NCI-H1417 treated with DMSO at 0.1 percent for 48 hours (cell line): ENCODE data around the gene SLC30A10.
"Not testable (repeated sequence)": the region's sequence is repeated elsewhere in the genome, so short reads cannot be mapped to it uniquely, and the experiment has no call there.

Experiments used
- DNase-seq: peaks from one replicate; lab custom pipeline; 2025; lab: John Stamatoyannopoulos, UW

The SLC30A10 gene

GRCh38 chr1:219927298-219927955 lies 930 bp downstream of the SLC30A10 start:
- DNase-seq: no peak

- no peak for DNase-seq
These were observed 1.9 kb downstream of the SLC30A10 start for GRCh38 chr1:219926363-219926998.

DNA sequence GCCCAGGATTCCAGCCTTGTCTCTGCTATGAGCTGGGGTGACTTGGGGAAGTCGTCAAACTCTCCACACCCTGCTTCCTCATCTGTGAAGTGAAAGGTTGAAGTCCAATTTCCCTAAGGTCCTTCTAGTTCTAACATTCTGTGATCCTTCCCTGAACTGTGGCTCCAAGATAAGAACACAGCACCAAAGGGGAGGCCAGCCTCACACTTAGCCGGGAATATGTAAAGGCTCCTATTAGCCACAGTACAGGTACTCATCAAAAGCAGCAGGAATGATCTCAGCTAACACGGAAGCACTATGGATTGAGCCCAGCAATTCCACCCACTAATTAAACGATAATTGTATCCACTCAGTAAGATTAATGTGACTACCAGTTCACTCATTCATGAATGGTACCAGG lies 4.0 kb downstream of the SLC30A10 start:
- no peak for DNase-seq

DNA sequence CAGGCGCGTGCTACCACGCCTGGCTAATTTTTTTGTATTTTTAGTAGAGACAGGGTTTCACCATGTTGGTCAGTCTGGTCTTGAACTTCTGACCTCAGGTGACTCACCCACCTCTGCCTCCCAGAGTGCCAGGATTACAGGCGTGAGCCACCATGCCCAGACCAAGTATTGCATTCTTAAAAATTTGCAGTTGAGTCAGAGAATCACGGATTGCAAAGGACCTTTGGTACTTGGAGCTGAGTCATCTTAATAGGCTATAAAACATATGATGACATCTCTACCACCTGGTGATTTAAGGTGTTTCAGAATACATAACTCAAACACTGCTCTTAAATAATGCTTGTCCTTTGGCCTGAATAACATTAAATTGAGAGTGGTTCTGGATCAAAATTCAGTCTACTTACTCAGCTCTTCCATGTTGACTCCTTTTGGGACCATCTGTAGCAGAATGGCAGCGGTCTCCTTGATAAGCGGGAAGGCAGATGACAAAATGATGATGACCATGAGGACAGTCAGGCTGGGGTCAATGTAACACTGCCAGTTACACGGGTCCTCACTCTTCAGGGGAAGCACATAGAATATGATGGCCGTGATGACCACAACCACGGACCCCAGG lies 10.4 kb downstream of the SLC30A10 start:
- DNase-seq: no peak

DNA sequence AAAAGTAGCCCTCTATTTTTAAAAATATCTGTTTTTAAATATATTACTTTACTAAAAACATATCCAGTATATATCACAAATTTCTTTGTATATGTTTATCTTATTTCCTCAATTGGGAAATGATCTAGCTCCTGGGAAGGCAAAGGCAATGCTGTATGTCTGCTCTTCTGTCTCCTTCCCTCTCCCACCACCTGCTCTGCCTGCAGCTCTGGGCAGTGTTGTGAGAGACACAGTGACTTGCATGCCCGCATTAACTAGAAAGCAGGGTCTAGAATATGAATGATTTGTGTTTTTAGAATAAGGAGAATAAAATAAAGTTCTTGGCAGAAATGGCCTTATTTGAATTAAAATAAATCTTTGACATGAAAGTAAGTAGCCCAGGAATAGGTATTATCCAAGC lies 11.1 kb downstream of the SLC30A10 start:
- DNase-seq: no peak

DNA sequence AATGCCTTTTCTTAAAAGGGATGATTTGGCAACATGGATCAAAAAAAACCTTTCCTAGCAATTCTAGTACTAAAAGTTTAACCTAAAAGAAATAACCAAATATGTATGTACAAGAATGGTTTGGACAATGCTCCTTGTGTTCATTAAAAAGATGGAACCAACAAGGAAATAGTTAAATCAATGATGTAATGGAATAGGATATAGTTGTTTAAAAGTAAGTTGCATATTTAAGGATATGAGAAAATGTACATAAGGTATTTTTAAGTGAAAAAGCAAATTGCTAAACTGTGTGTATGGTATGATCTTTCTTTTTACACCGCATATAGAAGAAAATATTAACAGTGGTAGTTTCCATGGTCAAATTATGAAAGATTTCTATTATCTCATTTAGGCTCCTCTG lies 12.1 kb downstream of the SLC30A10 start:
- no peak for DNase-seq

DNA sequence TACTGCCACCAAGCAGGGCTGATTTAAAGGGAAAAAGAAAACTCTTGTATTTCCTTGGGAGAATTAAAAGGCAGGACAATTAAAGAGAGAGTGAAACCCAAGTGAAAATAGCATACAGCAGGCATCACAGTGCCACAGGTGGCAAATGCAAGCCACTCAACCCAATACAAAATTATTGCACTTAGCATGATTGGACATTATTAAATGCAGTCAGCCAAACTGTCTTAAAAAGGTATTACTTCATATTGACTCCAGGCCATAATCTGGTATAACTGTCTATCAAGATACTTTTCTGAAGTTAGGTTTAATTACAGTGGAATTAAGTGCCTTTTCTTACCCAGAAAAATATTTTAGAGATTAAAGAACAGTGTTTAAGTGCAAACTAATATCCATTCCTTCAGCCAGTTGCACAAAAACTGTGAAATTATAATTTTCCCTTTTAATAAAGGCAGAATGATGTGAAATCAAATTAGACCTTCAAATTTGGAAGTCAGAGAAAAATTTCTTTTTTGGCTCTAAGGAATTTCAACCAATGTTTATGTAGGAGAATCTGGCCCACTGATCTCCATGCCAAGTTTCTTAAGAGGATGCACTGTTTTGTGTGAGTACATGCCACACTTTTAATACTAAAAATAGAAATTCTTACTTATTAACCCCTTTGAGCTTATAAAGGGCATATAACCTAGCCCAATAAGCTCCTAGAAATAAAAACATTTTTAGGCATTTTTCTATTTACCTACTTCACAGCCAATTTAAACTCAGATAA lies 15.2 kb downstream of the SLC30A10 start:
- no peak for DNase-seq

DNA sequence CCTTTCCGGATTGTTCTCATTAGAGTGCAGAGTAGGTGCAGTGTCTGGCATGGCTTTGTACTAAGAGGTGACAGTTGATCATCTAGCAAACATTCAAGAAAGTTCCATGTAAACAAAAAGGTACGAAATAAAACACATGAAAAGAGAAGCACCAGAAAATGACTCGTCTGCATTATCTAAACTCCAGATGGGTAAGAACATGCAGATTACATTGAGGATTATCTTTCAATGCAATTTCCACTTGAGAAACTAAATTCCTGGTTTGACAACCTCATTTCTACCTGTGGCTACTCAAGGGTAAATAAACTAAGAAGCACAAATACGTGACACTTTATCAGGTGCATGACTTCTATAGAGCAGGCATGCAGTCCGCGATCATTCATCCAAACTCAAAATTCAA lies 17.6 kb downstream of the SLC30A10 start:
- no peak for DNase-seq

DNA sequence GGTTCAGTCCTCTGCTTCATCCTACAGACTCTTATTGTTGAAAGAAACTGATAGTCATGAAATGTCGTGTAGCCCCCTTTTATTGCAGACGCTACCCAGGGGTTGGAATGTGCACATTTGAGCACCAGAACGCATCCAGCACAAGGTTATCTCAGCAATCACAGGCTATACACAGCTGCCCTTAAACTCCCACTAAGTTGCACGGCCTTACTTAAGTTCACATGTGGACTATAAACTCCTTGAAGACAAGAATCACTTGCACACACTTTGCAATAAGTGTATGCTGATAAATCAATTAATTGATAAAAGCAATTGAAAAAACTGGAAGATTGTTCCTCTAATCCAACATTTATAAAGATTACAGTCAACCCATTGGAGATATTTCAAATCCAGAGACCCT lies 18.9 kb downstream of the SLC30A10 start:
- DNase-seq: no peak

GRCh38 chr1:219908170-219908569 lies 20.2 kb downstream of the SLC30A10 start:
- DNase-seq: no peak

- DNase-seq: no peak
These were observed 20.6 kb downstream of the SLC30A10 start for GRCh38 chr1:219907772-219908070.

DNA sequence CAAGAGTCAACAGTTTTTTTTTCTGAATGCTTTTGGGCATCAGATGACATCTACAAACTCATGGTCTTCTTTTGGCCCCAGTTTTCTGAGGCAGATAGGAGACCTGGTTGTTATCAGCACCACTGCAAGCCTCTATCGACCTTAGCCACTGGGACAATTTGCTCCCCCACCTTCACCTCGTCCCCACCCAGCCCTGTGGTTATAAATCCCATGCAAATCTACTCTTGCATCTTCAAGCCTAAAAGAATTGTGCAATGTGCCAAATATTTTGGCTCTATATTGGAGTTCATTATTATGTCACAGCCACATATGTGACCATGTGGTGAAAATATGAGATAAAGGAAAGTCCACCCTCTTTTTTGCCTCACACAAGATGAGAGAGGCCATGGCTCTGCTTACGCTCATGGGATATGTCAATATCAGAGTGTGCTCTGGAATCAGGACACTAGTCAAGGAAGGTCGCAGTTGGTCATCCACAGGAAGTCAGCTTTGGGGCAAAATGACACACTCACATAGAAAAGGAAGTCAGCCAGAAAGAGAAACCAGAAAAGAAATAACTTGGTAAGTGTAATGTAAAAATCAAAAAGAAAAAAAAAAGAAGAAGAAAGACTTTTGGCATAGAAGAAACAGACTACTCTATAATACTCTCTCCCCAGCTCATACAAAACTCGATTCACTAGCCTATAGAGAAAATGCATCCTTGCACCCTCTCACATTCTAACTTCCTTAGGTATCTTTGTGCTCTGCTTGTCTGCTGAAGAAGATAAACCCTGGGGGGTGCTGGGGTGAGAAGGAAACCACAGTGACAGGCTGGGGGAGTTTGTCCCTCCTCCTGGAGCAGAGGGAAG lies 21.2 kb downstream of the SLC30A10 start:
- DNase-seq: no peak

- DNase-seq: not testable (repeated sequence)
These were observed 21.8 kb downstream of the SLC30A10 start for GRCh38 chr1:219906565-219906923.

DNA sequence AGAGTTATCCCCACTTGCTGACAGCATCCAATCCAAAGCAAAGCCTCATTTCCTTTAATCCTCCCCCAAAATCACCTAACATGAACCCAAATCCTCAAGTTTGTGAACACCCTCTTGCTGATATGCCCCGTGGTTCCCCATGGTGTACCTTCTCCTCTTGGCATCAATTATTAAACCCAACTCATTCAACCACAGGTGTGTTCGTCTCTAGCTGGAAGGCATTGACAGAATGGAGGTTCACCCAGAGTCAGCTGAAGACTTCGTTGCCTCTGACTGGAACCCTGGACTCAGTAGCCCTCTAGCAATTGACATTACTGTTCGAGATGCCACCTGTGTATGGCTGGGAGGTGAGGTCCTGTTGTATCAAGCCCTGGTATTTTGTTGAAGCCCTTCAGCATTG lies 22.8 kb downstream of the SLC30A10 start:
- DNase-seq: no peak

- DNase-seq: no peak
These were observed 23.4 kb downstream of the SLC30A10 start for GRCh38 chr1:219904934-219905333.

GRCh38 chr1:219903353-219903871 lies 24.9 kb downstream of the SLC30A10 start:
- no peak for DNase-seq

DNA sequence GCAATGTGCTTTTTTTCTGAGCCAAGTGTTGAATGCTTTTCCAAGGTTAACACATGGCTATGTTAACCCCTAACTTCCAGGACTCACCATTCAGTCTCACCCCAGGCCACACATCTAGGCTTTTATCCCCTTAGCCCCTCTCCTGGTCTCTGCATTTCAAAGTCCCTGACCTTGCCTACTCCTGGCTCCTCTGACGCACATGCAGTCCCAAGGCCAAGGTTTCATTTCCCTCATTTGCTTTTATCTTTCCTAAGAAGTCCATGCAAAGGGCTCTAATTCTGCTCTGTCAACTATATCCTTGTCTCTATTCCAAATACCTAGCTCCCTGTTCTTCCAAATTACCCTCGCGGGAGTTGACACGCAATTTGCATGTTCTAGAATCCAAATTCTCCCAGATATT lies 25.4 kb downstream of the SLC30A10 start:
- no peak for DNase-seq

DNA sequence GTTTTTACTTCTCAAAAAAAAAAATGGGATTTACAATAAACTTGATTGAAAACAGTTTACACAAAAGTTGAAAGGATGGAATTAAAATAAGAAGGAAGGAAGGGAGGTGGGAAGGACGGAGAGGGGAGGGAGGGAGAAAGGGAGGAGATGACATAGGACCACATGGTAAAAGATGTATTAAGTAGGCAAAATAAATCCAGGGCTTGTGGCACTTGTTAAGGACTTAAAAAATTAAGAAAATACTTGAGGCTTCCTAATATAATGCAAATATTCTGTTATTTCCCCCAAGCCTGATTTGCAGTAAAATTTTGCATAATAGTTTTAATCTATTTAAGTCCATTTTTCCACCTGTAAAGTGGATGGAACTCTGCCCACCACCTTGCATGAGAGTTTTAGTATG lies 27.5 kb downstream of the SLC30A10 start:
- DNase-seq: no peak

DNA sequence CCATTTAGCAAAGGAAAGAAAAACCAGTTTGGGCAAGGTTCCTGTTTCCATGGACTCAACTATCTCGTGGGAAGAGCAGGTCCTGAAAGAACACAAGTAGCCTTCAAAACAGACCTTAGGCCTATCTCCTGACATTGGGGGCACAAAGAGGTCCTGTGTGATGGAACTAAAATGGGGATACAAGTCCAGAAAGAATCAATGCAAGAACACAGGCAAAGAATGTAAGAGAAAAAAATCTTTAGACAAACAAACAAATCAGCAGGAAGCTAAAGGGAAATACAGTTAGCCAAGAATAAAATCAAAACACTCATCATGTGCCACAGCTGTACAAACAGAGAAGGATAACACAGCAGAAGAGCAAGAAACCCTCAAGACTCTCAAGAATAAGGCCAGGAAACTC lies 28.2 kb downstream of the SLC30A10 start:
- DNase-seq: no peak

DNA sequence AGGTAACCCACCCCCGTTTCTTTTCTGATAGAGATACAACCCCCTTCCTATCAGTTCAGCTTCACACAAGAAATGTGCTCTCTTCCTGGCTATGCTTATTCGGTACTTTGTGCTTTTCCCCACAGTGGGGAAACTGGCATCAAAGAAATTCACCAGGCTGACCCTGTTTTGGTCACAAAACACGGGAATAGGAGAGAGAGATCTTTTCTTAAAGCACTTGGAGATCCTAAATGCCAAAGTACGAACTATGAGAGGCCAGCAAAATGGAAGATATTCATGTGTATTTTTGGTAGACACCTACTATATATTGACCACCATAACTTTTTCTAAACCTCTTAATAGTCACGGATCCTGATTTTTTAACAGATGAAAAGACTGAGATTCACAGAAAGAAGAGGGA lies 30.0 kb downstream of the SLC30A10 start:
- no peak for DNase-seq

GRCh38 chr1:219897914-219898313 lies 30.4 kb downstream of the SLC30A10 start:
- no peak for DNase-seq

DNA sequence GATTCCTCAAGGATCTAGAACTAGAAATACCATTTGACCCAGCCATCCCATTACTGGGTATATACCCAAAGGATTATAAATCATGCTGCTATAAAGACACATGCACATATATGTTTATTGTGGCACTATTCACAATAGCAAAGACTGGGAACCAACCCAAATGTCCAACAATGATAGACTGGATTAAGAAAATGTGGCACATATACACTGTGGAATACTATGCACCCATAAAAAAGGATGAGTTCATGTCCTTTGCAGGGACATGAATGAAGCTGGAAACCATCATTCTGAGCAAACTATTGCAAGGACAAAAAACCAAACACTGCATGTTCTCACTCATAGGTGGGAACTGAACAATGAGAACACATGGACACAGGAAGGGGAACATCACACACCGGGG lies 36.1 kb downstream of the SLC30A10 start:
- not testable (repeated sequence) for DNase-seq
